ENCODE data around the gene AFF2.

AFF2 gene

DNA sequence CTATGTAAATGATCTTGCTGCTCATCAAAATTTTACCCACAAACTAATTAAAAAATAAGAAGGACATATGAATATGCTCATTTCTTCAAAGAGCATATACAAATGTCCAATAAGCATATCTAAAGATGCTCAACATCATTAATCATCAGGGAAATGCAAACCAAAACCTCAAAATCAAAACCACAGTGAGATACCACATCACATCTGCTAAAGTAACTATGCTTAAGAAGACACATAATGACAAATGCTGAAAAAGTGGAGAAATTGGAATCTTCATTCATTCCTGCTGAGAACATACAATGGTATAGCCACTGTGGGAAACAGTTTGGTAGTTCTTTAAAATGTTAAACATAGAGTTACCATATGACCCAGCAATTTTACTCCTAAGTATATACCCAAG is 81.9 kb downstream of the AFF2 start:
- DNase-seq (ENCODE audit: low spot score) (no peak), FAIRE-seq (no peak)

DNA sequence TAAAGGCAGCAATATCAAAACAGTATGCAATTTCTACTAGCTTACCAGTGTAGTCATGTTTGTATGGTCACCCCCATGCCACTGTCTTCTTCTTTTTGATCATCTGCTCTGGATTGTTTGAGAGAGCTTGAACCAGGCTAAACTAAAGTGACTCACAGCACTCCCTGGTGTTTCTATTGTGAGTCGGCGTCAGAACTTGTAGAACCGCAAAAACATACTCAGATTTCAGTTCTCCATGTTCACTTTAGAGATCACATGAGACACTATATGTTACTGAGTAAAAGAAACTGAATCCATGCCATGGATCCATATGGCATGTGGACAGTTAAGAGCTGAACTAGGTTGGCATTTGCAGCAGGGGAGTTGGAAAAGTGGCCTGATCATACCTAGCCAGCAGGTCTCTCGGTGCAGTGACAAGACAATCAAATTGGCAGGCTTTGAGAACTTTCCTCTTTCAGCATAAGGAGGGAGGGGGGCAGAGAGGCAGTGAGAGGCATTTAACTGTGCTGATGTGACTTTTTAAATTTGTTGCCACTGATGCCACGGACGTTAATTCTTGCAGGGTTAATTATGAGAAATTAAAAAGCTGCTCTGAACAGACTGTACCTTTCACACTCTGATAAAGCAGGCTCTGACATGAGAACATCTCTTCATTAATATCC is 88.4 kb downstream of the AFF2 start:
- no peak for FAIRE-seq
- DNase-seq (ENCODE audit: low spot score), result no peak

DNA sequence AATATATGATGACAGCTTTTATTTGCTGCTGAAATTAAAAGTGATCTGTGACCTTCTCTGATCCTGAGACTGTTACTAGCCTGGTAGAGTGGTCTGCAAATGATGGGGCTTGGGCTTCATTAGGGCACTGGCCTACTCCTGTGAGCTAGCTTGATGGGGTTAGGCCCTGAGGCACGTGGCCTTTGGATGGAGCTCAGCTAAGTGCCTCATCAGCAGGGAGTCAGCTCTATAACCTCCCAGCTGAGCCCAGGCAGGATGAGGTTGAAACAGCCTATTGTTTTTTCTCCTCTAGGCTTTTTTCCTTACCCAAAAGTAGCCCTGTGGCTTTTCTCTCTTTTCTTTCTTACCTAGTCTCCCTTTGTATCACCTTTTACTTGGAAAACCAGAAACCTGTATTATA is 92.2 kb downstream of the AFF2 start:
- DNase-seq (ENCODE audit: low spot score) (no peak), FAIRE-seq (no peak)

DNA sequence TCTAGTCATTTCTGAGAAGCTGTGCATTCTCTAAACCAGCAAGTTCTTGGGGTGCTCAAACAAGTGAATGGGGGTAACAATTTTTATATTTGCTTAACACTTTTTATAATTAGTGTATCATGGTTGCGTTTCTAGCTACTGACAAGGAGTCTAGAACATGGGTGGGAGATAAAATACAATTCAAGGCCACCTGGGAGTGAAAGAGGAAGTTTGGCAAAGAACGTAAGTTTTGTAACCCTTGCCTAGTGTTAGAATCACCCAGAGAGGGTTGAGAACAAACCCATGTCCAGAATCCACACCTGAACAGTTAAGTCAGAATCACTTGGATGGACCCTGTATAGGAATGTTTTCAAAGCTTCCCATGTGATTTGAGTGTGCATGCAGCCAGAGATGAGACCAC is 92.7 kb downstream of the AFF2 start:
- DNase-seq (ENCODE audit: low spot score) (no peak), FAIRE-seq (no peak)

DNA sequence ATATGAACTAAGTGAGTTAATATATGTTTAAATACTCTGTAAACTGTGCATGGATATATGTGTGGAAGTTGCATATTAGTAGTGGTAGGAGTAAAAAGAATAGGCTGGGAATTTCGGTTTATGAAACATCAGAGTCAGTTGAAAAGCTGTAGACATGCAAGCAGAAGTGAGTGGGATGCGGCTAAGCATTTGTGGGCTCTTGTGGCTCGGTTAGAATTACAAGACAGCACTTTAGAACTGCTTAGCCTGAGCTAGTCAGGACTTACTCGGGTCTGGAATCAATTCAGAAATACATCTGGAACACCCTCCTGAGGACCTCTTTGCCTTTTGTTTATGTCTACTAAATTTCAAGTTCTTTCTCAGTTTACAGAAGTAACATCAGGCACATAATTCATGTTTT is 93.6 kb downstream of the AFF2 start:
- FAIRE-seq, result no peak
- no peak for DNase-seq (ENCODE audit: low spot score)

DNA sequence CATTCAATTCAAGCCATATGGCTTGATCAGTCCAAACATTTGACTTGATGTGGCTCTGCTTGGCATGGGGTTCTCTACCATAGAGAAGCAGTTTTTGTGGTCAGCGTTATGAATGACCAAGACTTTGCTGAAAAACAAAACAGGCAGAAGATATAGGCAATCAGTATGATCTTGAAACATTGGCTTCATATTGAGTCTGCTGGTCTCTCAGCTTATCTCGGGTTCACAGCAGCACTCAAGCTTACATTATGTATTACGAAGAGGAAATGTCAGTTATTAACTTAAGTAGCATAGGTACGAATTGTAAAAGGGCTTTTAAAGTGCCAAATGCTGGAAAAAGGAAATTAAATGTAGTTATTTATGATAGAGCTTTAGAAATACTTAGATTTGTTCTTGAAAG is 99.0 kb downstream of the AFF2 start:
- FAIRE-seq (no peak), DNase-seq (ENCODE audit: low spot score) (no peak)

DNA sequence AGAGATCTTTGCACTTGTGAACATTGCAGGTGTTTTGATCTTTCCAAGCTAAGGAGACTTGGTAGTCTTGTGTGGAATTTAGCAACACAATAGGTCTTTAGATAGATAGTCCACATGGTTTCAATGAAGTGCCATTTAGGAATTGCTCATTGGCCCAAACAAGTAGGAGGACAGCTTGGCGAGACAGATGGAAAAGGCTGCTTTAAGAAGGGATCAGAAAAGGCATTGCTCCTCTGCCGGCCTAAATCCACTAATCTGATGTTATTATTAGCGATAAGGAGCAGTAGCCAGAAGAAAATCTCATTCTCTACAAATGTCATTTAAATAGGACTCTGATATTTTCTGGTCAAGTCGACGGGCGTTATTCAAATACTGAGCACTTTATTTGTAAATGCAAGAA is 99.7 kb downstream of the AFF2 start:
- DNase-seq (ENCODE audit: low spot score) (no peak), FAIRE-seq (no peak)

DNA sequence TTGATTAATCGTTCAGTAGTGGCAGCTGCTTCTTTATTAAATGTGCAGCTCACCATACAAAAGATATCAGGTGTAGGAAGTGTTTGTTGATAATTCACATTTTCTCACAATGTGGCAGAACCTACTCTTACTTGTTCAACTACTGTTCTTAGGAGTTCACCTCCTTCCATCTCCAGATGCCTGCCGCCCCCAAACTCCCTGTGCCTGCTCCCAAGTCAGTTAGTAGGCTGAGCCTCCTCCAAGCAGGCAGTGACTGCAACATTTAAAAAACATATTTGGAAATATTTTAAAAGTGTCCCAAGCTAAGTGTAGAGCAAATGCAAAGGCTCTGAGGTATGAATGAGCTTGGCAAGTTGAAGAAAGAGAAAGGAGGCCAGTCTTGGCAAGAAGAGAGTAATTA is 100.2 kb downstream of the AFF2 start:
- DNase-seq (ENCODE audit: low spot score) (no peak), FAIRE-seq (no peak)

DNA sequence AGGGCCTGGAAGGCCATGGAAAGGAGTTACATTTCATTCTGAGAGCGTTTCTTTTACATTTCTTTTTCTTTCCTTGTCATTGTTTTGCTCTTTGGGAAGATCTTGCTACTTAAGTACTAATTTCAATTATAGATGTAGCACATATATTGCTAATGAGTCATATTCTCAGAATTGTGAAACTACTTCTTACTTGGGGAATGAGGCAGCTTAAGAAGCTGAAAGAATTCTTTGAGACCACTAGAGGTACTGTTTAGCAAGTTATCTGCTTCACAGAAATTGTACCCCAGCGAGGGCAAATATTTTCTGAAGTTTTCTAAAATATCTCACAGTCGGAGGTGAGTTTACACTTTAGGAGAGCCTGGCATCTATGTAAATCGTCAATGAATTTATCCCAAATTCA is 100.6 kb downstream of the AFF2 start:
- FAIRE-seq, result no peak
- peak; percentile 2 for DNase-seq (ENCODE audit: low spot score)

DNA sequence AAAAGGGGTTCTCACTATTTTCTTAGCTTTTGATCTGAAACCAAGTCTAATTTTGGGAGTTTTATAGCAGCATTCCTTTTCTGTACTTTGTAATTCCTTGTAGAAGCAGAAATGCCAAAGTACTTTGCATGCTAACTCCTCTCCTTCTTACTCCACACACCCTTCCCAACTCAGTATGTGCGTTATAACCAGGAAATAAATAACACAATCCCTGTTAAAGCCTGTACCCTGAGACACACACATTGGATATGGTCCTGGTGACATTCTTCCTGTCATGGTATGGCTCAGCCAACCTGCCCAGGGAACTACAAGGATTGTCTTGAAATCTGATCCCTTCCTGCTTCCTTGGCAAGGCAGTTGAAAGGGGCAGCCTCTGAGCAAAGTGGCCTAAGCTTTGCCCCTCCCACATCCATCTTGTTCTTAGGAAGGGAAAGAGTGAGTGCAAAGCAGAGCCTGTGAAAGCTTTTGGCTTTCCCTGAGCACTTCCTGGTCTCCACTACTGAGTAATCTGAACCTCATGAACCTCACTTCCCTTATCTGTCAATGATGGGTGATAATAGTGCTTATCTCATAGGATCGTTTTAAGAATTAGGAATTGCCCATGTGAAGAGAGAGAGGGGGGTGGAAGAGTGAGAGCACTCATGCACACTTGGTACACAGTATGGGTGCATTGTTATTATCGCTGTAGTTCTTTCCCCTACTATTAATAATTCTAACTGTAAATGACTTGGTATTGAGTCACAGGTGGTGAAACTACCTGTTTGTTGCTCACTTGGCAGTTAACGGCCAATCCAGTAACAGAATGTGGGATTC is 109.3 kb downstream of the AFF2 start:
- no peak for FAIRE-seq

DNA sequence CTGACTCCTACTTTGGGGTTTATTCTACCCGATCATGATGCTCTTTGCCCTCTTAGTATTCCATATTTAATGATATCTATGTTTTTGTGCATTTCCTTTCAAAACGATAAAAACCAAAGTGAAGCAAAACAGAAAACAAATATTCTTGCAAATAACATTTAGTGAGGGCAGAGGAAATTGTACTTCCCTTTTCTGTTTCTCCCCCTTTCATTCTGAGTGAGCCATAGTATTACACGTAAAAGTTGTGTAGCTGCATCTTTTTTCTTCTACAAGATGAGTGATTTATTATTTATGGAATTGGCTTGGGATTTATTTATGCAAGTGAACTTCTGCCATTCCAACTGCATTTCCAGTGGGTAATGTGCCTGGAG is 109.9 kb downstream of the AFF2 start:
- DNase-seq (ENCODE audit: low spot score) (no peak), FAIRE-seq (no peak)

More for the DNA sequence above, 109.3 kb downstream of the AFF2 start:
- DNase-seq (ENCODE audit: low spot score), result peak; percentile 5

DNA sequence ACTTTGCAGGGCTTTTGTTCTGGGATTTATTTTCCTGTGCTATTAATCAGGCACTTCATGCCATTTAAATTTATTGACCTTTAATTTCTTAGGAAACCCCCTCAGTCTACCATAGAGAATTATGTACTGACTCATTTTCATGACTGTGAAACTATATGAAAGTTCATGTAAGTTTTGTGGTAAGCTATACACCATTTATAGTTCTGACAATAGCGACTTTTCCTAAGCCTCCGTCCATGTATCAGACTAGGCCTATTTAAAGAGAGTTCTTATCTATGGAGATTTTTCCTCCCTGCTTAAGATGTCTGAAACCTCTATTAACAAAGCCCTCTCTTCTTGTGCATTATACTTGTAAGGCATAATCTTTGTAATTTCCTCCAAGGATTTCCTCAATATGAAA is 111.6 kb downstream of the AFF2 start:
- no peak for FAIRE-seq
- DNase-seq (ENCODE audit: low spot score), result no peak

DNA sequence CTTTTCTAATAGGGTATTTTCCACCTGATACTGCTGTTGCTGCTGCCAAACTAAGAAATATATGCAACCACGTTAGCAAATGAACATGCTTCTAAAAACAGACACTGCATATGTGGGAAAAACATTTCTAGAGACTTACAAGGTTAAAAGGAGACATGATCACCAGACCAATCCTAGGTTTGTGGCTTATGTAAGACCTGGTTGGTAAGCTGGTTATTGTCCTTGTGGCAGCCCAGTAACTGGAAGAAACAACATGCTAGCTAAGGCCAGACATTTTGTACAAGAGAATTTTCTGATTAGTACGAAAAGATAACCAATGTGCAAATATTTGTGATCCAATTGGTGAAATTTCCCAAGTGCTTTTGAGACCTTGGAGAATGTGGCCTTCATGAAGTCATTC is 112.0 kb downstream of the AFF2 start:
- DNase-seq (ENCODE audit: low spot score) (no peak), FAIRE-seq (no peak)

DNA sequence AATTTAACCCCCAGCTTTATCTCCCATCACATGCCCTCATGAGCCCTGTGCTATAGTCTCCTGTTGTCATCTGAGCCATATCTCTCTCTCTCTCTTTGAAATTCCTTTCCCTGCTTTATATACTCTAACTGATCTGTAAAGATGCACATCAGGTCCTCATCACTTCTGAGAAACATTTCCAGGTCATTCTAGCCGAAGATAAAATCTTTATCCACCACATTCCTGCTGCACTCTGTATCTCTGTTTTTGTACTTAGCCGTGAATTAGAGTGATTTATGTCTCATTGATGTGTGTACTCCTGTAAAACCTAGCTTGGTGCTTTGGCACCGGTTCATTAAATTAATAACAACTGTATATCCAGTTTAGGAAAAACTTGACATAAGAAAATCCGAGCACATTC is 113.2 kb downstream of the AFF2 start:
- DNase-seq (ENCODE audit: low spot score), result no peak
- FAIRE-seq, result no peak

DNA sequence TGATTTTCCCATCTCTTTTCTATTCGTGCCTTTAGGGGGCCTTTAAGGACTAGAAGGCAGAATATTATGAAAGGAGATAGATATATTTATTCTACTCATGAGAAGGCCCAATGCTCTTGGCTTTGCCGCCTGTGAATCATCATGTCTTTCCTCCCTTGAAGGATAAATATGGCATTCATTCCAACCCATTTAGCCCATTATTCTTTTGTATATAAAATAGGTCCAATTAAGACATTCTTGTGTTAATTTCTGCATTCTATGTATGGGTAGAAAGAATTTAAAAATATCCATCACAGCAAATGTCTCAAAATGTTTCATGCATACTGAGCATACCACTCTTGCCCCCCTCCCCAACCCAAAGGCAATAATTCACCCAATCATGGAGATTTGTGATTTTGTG is 115.1 kb downstream of the AFF2 start:
- FAIRE-seq (no peak), DNase-seq (ENCODE audit: low spot score) (no peak)

DNA sequence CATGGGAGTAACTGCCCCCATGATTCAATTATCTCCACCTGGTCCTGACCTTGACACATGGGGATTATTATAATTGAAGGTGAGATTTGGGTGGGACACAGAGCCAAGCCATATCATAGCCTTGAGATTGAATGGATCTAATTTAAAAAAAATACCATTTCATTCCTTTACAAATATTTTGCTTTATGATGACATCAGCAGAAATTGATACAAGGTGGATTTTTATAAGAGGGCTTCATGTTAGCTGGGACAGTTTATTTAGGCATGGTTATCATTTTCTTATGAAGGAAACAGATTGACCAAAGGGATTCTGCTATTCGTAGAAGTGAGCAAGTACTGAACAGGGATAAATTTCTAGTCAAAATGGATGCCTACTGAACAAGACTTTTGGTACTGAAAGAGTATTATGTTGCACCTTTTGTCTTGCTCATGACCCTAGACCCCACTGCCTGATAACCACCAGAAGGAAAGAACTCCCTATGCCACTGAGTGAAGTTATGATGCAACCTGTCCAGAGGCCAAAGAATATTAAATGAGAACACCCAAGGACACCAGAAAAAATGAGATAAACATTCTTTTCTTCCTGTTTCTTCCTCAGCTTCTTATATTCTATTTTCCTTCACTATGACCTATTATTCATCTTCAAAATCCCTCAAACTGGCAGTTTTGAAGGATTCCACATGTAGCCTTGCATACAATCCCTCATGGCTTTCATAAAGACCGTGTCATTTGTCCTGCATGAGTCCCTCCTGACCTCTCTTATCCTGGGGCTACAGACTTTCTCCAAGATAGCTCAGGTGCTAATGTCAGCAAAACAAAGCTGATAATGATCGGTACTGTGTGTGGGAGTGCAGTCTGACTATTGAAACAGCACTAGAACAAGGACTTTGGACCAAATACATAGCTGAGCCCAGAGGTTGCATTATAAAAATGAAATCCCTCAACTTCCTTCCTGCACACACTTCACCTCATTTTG is 118.3 kb downstream of the AFF2 start:
- no peak for DNase-seq (ENCODE audit: low spot score)
- no peak for FAIRE-seq

DNA sequence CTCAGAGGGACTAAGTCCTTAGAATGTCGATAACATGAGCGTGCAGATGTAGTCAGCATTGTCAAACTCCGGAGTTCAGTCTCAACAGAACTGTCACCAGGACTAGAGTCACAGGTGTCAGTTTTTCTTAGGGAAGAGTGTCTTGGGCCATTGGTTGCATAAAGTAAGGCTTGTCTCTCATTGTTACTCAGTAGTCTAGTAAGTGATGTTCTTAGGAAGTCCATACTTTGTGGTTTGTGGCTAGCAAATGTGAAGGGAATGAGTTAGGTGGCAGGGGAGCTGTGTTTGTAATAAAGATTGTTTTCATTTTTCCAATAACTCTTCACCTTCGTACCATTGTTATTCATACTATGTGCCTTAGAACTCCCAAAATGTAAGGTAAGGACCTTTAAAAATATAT is 119.6 kb downstream of the AFF2 start:
- FAIRE-seq (no peak), DNase-seq (ENCODE audit: low spot score) (no peak)

DNA sequence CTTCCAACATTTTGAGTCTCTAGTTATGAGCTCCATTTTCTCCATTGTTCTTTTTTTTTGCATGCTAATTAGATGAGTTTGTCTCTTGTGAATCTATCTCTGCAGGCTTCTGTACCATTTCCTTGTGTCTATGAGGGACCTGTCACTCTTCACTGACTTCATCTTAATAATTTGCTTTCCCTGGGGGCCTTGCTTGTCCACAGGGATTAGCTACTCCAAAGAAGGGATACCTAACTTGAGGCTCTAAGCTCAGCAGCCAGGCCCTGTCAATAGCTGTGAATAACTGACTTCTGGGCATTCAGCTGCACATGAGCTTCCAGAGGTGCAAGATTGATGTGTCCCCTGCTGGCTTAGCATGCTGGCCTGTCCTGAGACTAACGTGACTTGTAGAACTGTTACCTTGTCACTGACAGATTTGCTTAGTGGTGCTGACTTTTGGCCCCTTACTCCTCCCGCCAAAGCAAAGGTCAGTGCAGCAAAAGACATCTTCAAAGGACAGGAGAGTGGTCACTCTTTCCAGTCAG is 124.6 kb downstream of the AFF2 start:
- no peak for DNase-seq (ENCODE audit: low spot score)
- no peak for FAIRE-seq

DNA sequence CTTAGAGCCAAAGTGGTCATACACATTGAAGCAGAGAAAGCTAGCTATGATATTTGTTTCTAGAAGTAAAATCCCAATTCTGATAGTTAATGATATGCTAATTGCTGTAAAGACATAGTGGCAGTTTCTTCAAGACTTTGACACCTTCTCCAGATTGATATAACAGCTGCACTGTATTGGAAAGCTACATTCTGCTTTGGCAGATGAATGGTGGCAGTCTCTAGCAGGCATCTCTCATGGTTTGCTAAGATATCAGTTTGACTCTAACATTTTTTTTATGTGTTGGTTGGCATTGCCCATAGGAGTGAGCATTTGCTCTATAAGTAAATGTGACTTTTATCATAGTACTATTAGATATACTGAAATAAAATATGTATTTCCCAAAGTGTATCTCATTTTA is 128.2 kb downstream of the AFF2 start:
- FAIRE-seq (no peak), DNase-seq (ENCODE audit: low spot score) (no peak)

DNA sequence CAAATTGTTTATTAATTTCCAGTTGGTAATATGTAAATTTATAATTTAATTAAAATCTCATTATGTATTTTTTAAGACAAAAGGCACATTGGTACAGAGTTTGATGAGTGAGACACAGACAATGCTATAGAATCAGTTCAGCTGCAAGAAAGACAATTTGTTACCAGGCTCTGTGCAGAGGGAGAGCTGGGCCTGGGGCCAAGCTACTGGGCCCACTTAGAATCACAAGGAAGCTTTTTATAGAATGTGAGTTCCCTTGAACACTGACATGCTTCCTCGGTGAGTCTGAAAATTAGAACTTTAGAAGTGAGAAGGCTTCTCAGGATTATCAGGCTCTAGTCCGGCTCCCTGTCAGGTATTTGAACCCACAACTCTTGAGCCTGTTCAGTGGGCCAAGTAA is 129.0 kb downstream of the AFF2 start:
- FAIRE-seq (no peak), DNase-seq (ENCODE audit: low spot score) (no peak)

DNA sequence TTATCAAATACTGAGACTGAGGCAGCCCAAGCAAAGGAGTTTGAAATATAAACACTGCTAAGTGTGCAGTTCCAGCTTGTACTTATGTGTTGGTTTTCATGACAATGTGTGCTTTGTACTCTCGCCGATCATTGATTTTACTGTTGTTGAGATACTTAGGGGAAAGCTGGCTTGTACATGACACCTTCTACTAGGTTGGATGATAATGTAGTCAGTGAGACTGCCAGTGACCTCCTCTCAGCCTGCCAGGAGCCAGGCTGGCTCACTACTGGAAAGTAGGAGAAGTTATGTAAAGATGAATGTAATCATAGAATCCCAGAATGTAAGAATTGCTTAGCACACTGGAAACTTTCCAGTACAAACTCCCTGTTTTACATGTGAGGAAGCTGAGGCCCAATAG is 132.0 kb downstream of the AFF2 start:
- no peak for DNase-seq (ENCODE audit: low spot score)
- FAIRE-seq, result no peak
